HEK293T (cell line): ENCODE measurements around the gene TFR2.

ENCODE experiments used
- CTCF ChIA-PET: fragments of 350-600 bp; formaldehyde crosslinking; extraction: SDS; loops from one replicate; lab custom pipeline; 2021; ENCODE audit warnings: antibody characterized with exemption, inconsistent platforms; lab: Yijun Ruan, JAX
- POLR2A ChIA-PET: fragments of 350-600 bp; formaldehyde crosslinking; extraction: SDS; loops from one replicate; lab custom pipeline; 2020; ENCODE audit warnings: antibody characterized with exemption, inconsistent platforms; lab: Yijun Ruan, JAX
- DNase-seq: peaks from one replicate; pipeline ENCODE4 v3.0.0; 2012; ENCODE audit warnings: mixed read lengths; ENCODE audit errors: extremely low spot score
- ARNT ChIP-seq: fragments of 450-650 bp; IDR thresholded peaks from 2 replicates; pipeline ENCODE4 v1.6.1; 2017; ENCODE audit warnings: mild to moderate bottlenecking
- BHLHE40 ChIP-seq: fragments of 450-650 bp; IDR thresholded peaks from 2 replicates; pipeline ENCODE4 v1.6.1; 2016; ENCODE audit warnings: mild to moderate bottlenecking, moderate library complexity, borderline replicate concordance
- CTBP1 ChIP-seq: fragments of 450-650 bp; IDR thresholded peaks from 2 replicates; pipeline ENCODE4 v1.6.1; 2016; ENCODE audit warnings: borderline replicate concordance
- ELF4 ChIP-seq: fragments of 450-650 bp; IDR thresholded peaks from 2 replicates; pipeline ENCODE4 v1.6.1; 2017; ENCODE audit warnings: antibody characterized with exemption
- FOXA1 ChIP-seq: fragments of 450-650 bp; IDR thresholded peaks from 2 replicates; pipeline ENCODE4 v1.6.1; 2016; ENCODE audit warnings: mild to moderate bottlenecking
- FOXK2 ChIP-seq: fragments of 450-650 bp; IDR thresholded peaks from 2 replicates; pipeline ENCODE4 v1.6.1; 2016; ENCODE audit warnings: mild to moderate bottlenecking
- FOXM1 ChIP-seq: fragments of 450-650 bp; IDR thresholded peaks from 2 replicates; pipeline ENCODE4 v1.6.1; 2017; ENCODE audit warnings: mild to moderate bottlenecking, borderline replicate concordance
- HDGF ChIP-seq: fragments of 450-650 bp; IDR thresholded peaks from 2 replicates; pipeline ENCODE4 v1.6.1; 2017; ENCODE audit warnings: antibody characterized with exemption, borderline replicate concordance
- L3MBTL2 ChIP-seq: fragments of 450-650 bp; conservative IDR thresholded peaks from 2 replicates; pipeline ENCODE4 v1.6.1; 2016; ENCODE audit warnings: mild to moderate bottlenecking
- LEF1 ChIP-seq: fragments of 450-650 bp; IDR thresholded peaks from 2 replicates; pipeline ENCODE4 v1.6.1; 2017; ENCODE audit warnings: mild to moderate bottlenecking, borderline replicate concordance
- NFRKB ChIP-seq: fragments of 450-650 bp; IDR thresholded peaks from 2 replicates; pipeline ENCODE4 v1.6.1; 2016; ENCODE audit warnings: mild to moderate bottlenecking, moderate library complexity
- SP1 ChIP-seq: fragments of 450-650 bp; IDR thresholded peaks from 2 replicates; pipeline ENCODE4 v1.6.1; 2017
- SUZ12 ChIP-seq: fragments of 450-650 bp; IDR thresholded peaks from 2 replicates; pipeline ENCODE4 v1.6.1; 2016; ENCODE audit warnings: mild to moderate bottlenecking
- TARDBP ChIP-seq: fragments of 450-650 bp; IDR thresholded peaks from 2 replicates; pipeline ENCODE4 v1.6.1; 2016
- ZNF384 ChIP-seq: fragments of 450-650 bp; IDR thresholded peaks from 2 replicates; pipeline ENCODE4 v1.6.1; 2016
- TF ChIP-seq, protein P1 (sequence below): fragments of 450-650 bp; IDR thresholded peaks from 2 replicates; pipeline ENCODE4 v1.6.1; 2016

The TFR2 gene

DNA sequence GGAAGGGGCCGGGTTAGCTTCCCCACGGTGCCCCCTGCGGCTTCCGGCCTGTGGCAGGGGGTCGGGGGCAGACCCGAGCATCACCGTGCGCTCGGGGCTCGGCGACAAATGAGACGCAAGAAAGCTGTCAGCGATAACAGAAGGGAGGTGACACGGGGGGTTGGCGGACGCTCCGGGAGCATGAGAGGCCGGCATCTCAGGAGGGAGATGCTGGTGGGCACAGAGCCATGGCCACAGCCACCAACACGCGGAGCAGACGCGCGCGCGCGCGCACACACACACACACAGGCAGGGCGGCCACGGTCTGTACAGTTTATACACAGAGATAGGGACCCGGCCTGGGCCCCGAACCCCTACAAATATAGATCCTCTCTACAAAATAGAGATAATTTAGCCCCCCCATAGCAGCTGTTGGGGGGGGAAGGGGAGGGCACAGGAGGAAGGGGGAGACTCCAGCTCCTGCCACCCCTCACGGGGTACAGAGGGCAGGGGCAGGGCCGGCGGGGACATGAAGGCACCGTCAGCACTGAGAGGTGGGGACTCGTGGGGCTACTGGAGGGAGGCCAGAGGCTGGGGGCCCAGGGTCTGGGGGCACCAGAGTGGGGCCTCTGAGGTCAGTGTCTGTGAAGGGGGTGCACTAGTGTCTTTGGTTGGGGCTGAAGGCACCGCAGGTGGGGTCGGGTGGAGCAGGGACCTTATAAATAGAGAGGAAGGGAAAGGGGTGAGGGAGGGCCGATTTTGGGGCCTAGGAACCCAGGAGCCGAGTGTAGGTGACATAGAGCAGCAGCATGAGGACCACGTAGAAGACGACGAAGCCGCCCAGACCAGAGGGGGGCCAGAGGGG lies 66.8 kb downstream of the TFR2 start:
- ChIA-PET POLR2A (no interaction called here), CTCF (no interaction called here)
- DNase-seq, result no peak
- TF ChIP-seq, protein P1, sequence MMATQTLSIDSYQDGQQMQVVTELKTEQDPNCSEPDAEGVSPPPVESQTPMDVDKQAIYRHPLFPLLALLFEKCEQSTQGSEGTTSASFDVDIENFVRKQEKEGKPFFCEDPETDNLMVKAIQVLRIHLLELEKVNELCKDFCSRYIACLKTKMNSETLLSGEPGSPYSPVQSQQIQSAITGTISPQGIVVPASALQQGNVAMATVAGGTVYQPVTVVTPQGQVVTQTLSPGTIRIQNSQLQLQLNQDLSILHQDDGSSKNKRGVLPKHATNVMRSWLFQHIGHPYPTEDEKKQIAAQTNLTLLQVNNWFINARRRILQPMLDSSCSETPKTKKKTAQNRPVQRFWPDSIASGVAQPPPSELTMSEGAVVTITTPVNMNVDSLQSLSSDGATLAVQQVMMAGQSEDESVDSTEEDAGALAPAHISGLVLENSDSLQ, result no peak
- TF ChIP-seq FOXM1 (no peak), LEF1 (no peak), SP1 (no peak), TARDBP (no peak), SUZ12 (no peak), L3MBTL2 (no peak), FOXK2 (no peak), ZNF384 (no peak), BHLHE40 (no peak), ARNT (no peak), CTBP1 (no peak), ELF4 (no peak), HDGF (no peak), FOXA1 (no peak), NFRKB (no peak)

DNA sequence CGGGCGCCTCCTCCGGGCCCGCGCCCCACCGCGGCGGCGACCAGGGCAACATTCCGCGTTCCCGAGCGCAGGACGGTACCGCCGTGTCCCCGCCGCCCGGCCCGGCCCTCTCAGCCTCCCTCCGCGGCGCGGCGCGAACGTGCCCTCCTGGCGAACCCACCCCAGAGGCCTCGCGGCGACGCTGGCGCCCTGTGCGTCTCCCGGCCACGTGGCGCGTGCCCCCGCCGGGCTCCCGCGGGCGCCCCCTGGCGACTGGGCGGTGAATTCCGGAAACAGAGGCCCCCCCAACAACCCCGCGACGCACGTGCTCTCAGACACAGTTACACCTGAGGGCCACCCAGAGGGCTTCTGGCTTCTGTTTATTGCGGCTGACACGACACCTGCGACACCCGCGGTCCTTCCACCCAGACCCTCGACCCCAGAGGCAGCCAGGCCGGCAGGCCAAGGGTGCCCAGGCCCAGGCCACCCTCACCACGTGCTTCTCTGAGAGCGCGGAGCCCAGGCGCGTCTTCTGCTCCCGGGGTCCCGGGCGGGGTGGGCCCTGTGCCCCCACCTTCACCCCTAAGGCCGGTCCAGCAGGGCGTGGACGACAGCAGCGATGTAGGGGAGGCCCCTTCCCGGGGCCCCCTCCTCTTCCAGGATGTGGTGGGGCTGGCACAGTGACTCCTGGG lies 67.5 kb downstream of the TFR2 start, which contains the start of gene SAP25:
SAP25 (minus strand) TSS at position 210 of the 671 bp plus-strand sequence; CDS start at position 52, 158 bp downstream.
- TF ChIP-seq FOXK2 (no peak), BHLHE40 (no peak), FOXA1 (no peak), ZNF384 (no peak), SUZ12 (no peak), FOXM1 (no peak), HDGF (no peak), NFRKB (no peak), ELF4 (no peak), LEF1 (no peak)
- TF ChIP-seq, protein P1, result no peak
- DNase-seq, result no peak
- ChIA-PET CTCF (interaction anchor here (1.0 kb wide), 1 partner anchor 10 kb away, joined by 3 read pairs; no protein-coding TSS in a partner anchor), POLR2A (no interaction called here)

DNA sequence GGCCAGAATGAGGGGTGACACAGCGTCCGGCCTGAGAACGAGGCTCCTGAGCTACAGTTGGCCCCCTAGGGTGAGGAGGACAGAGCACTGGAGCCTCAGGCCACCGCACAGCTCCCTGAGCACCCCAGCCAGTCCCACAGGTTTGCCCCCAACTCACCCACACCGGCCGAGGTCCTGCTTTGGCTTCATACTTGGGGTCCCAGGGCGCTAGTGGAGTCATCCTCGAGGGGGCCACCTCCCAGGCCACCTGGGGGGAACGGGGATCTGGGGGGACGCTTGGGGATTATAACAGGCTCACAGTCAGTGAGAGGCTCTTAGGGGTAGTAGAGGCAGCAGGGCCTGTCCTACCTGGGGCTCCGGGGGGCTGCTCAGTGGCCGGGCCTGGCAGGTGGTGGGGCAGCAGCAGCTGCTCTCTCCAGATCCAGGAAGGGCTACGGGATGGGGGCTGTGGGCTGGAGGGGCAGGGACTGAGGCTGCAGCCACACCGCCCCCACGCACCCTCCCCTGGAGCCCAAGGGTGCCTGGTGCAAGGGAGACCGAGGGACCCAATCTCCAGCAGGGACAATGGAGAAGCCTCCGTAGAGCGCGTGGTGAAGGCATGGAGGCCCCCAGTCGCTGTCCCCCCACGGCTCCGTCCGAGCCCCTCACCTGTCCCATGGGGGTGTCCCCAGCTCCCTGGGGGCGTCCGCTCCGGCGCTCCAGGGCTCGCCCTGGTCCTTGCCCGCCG lies 68.2 kb downstream of the TFR2 start:
- TF ChIP-seq SUZ12 (no peak), NFRKB (no peak), LEF1 (no peak), FOXK2 (no peak), ARNT (no peak), ELF4 (no peak), FOXA1 (no peak), ZNF384 (no peak), BHLHE40 (no peak), TARDBP (no peak), SP1 (no peak), HDGF (no peak), CTBP1 (no peak), FOXM1 (no peak)
- TF ChIP-seq, protein P1, result no peak
- DNase-seq, result no peak
- POLR2A ChIA-PET, result interaction anchor here (1.3 kb wide), 1 partner anchor 11 kb away, joined by 3 read pairs; no protein-coding TSS in a partner anchor
- CTCF ChIA-PET, result interaction anchor here (1.0 kb wide), 1 partner anchor 9 kb away, joined by 3 read pairs; no protein-coding TSS in a partner anchor

DNA sequence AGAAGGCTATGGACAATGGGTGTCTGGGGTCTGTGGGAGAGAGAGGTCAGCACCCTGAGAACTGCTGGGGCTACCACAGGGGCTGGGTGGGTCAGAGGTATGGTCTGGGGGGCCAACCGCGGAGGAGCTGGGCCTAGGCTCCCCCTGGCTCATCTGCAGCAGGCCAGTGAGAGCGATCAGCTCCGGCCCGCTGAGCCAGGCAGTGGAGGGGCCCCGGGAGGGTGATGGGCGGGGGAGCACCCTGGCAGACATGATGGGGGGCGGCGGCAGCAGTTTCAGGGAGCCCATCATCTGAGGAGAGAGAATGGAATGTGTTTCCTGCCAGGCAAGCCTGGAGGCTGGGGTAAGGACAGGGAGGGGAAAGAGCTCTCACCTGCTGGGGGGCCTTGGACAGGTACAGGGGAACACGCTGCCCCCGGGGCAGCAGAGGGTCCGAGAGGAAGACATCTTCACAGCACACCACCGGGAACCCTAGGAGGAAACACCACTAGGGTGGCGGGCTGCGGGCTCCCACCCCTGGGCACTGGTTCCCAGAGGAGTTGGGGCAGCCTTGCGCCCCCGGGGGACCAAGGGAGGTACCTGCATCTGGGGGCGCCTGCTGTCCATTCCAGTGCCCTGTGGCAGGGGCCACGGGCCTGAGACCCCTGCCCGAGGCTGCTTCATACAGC lies 68.9 kb downstream of the TFR2 start:
- no peak for DNase-seq
- ChIA-PET POLR2A (interaction anchor here (1.3 kb wide), 1 partner anchor 12 kb away, joined by 3 read pairs; no protein-coding TSS in a partner anchor), CTCF (interaction anchor here (1.0 kb wide), 1 partner anchor 8 kb away, joined by 3 read pairs; no protein-coding TSS in a partner anchor)
- no peak for TF ChIP-seq FOXK2
- no peak for TF ChIP-seq SUZ12
- no peak for TF ChIP-seq ZNF384
- no peak for TF ChIP-seq L3MBTL2
- TF ChIP-seq, protein P1, result no peak
- TF ChIP-seq SP1, result no peak
- TF ChIP-seq LEF1, result no peak
- no peak for TF ChIP-seq ARNT
- TF ChIP-seq FOXM1, result no peak
- no peak for TF ChIP-seq TARDBP
- TF ChIP-seq HDGF, result no peak
- TF ChIP-seq BHLHE40, result no peak
- TF ChIP-seq NFRKB, result no peak
- no peak for TF ChIP-seq FOXA1
- TF ChIP-seq ELF4, result no peak
- no peak for TF ChIP-seq CTBP1
